Measurements from ENCODE around the gene TNS1. TPM values are rescaled to one million over a fixed set of nuclear protein-coding genes. Genes with fewer than 3 reads are reported as not detected.

The TNS1 gene
- total and polyA plus RNA-seq, 9 of the 15 experiments (the other 6 are each of a cell fraction or from before 2014, with no cell fraction given): 0.13 to 2.7 (median 0.77) TPM

DNA sequence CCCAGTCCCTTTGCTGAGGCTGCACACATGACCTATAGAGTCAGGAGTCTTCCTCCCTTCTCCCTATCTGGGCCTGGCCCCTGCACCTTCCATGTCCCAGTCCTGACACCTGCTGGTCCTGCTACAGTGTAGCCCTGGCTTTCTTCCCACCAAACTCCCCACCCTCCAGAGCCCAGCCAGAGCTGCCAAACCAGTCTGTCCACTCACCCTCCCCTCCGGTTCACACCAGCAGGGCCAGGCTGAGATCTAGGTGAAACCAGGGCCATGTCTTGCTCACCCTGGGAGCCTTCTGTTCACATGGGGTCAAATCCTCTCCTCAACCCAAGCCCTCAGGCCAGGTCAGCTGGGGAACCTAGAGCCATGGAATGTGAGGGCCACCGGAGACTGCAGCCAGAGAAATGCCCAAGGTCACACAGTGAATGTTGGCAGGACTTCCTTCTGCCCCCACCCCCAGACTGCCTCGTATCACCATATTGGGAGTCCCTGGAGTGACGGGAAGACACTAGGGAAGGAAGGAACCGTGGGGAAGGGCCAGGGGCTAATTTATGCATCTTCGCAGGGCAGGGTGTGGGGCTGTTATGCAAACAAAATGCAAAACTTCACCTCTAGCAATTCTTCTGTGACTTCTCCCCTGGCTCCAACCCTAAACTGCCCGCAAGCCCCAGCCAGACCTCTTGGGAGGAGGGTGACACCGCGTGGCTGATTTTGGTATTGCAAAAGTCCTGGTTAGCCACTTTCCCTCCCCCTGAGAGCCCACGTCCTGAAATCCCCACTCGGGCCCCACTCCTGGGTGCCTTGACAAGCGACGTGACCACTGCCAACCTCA lies 14.6 kb downstream of the TNS1 start:
- POLR2A ChIA-PET: interaction anchor here (0.7 to 1.1 kb wide), 2 partner anchors 103 to 203 kb away, joined by 4 to 6 read pairs; no protein-coding TSS in a partner anchor
- Histone ChIP-seq H3K27me3 (ENCODE audit: control insufficient read depth in 2 of 2, insufficient read depth in 2 of 2, low read length in 2 of 2) (peaks cover 0 to 26% of the 10 kb centered on the region in 2 experiments; a peak in 2 of 5 replicates), H3K9me1 (ENCODE audit: control insufficient read depth, insufficient read depth, low read length) (no peaks in the 10 kb centered on the region), H2AFZ (ENCODE audit: low read depth, low read length) (no peak overlapping the region), H3K27ac (ENCODE audit: extremely low read depth, low read depth, low read length) (no peak overlapping the region), H3K36me3 (ENCODE audit: control insufficient read depth, insufficient read depth, low read length) (no peaks in the 10 kb centered on the region), H3K9ac (ENCODE audit: insufficient read depth in 1 of 2, low read depth in 2 of 2, low read length in 2 of 2) (no peak overlapping the region), H4K20me1 (replicated peaks; ENCODE audit: control insufficient read depth, insufficient read depth, low read length) (0 out of 2 replicates have a peak, but pooled peaks cover 4% of the 10 kb centered on the region), H3K4me1 (replicated peaks in 1 of 2; ENCODE audit: control insufficient read depth in 2 of 2, insufficient read depth in 2 of 2, low read length in 2 of 2) (no peaks in the 10 kb centered on the region), H3K79me2 (ENCODE audit: control insufficient read depth, insufficient read depth, low read length) (no peaks in the 10 kb centered on the region), H3K4me3 (no peak overlapping the region), H3K4me2 (ENCODE audit: insufficient read depth, low read length) (no peak overlapping the region), H3K9me3 (replicated peaks; ENCODE audit: control insufficient read depth, insufficient read depth, low read depth, low read length) (no peaks in the 10 kb centered on the region)
- BruUV-seq (replicated peaks): no TSS peak
- in situ Hi-C loops (cut with MboI): loop anchor here (5.0 kb wide), 1 partner anchor 201 kb away; no protein-coding TSS in a partner anchor
- WGBS (ENCODE audit: insufficient coverage, low coverage, missing lambda C conversion rate): 1% methylated on average over 11 of the region's 13 CpGs
- intact Hi-C loops (cut with micrococcal nuclease): loop anchor here (1.0 to 10.0 kb wide), 3 partner anchors 73 to 203 kb away; no protein-coding TSS in a partner anchor
- DNase-seq (ENCODE audit: extremely low read depth in 1 of 4, low spot score in 3 of 4) (peak; percentile 62 to 71 (median 69)), FAIRE-seq (peak; percentile 78), ATAC-seq (peak; percentile 94)
- CTCF ChIA-PET (ENCODE audit: low intra/inter-chr PET ratio): interaction anchor here (0.6 to 1.9 kb wide), 6 partner anchors 45 to 696 kb away, joined by 3 to 13 read pairs (median 3); no protein-coding TSS in a partner anchor
- TF ChIP-seq CTCF (IDR thresholded peaks at IDR 0.05 in 2 of 3, conservative IDR thresholded peaks at IDR 0.05 in 1 of 3; ENCODE audit: insufficient read depth in 2 of 3, low read depth in 1 of 3, low read length in 3 of 3): peak; percentile 78 to 81 (median 79)
- no peak for TF ChIP-seq RBM34 (IDR thresholded peaks at IDR 0.05; ENCODE audit: borderline replicate concordance, insufficient read depth, low read length)
- peak; percentile 74 to 79 for TF ChIP-seq RAD21 (CRISPR knock-in tag; conservative IDR thresholded peaks at IDR 0.05 in 1 of 2, IDR thresholded peaks at IDR 0.05 in 1 of 2)
- no peak for TF ChIP-seq TARDBP (IDR thresholded peaks at IDR 0.05)
- TF ChIP-seq ARID2 (IDR thresholded peaks at IDR 0.05): 0 out of 2 replicates have a peak, but pooled peaks have one; percentile 20
- peak; percentile 62 for TF ChIP-seq DEAF1 (CRISPR knock-in tag; IDR thresholded peaks at IDR 0.05)
- TF ChIP-seq, protein P1, sequence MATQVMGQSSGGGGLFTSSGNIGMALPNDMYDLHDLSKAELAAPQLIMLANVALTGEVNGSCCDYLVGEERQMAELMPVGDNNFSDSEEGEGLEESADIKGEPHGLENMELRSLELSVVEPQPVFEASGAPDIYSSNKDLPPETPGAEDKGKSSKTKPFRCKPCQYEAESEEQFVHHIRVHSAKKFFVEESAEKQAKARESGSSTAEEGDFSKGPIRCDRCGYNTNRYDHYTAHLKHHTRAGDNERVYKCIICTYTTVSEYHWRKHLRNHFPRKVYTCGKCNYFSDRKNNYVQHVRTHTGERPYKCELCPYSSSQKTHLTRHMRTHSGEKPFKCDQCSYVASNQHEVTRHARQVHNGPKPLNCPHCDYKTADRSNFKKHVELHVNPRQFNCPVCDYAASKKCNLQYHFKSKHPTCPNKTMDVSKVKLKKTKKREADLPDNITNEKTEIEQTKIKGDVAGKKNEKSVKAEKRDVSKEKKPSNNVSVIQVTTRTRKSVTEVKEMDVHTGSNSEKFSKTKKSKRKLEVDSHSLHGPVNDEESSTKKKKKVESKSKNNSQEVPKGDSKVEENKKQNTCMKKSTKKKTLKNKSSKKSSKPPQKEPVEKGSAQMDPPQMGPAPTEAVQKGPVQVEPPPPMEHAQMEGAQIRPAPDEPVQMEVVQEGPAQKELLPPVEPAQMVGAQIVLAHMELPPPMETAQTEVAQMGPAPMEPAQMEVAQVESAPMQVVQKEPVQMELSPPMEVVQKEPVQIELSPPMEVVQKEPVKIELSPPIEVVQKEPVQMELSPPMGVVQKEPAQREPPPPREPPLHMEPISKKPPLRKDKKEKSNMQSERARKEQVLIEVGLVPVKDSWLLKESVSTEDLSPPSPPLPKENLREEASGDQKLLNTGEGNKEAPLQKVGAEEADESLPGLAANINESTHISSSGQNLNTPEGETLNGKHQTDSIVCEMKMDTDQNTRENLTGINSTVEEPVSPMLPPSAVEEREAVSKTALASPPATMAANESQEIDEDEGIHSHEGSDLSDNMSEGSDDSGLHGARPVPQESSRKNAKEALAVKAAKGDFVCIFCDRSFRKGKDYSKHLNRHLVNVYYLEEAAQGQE (IDR thresholded peaks at IDR 0.05; ENCODE audit: borderline replicate concordance): peak; percentile 58; the same call in 1 of the 2 replicates
- TF ChIP-seq, protein P1 (CRISPR knock-in tag; IDR thresholded peaks at IDR 0.05; ENCODE audit: low read depth): no peak

All from K562 (cell line).